ENCODE data around the gene FYTTD1.
"Not testable (repeated sequence)": the region's sequence is repeated elsewhere in the genome, so short reads cannot be mapped to it uniquely, and the experiment has no call there.

Gene FYTTD1

GRCh38 chr3:197749601-197750395 lies at the start of gene FYTTD1:
TSS of gene FYTTD1 (plus strand) at chr3:197749883. CDS start at chr3:197749972, 89 bp downstream.
- Mint-ChIP-seq H3K27ac (peak within 1 kb of the TSS; percentile 86), H3K36me3 (ENCODE audit: low read depth) (no peaks in the 10 kb centered on the region), H3K4me1 (ENCODE audit: low read depth) (peaks cover 53% of the 10 kb centered on the region), H3K9me3 (no peaks in the 10 kb centered on the region), H3K4me3 (peak within 1 kb of the TSS; percentile 89), H3K27me3 (no peaks in the 10 kb centered on the region)

DNA sequence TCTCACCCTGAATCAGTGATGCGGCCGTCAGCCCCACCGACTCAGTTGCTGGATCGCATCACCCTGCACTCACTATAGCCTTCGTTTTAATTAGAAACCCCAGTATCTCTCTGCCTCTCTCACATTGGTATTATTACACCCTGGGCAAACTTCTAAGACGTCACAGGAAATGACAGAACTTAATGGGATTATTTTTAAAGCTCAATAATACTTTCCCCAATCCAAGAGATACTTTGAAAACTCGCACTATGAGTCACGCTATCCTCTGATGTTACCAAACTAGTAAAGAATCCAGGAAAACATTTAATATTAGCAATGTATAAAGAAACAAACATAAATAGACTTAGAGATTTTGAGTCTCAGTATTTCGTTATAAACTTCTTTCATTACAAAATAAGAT lies 49.6 kb upstream of the FYTTD1 start:
- Mint-ChIP-seq H3K27me3 (no peaks in the 10 kb centered on the region), H3K4me3 (no peak overlapping the region), H3K36me3 (ENCODE audit: low read depth) (peaks cover 73% of the 10 kb centered on the region), H3K27ac (no peak overlapping the region), H3K4me1 (ENCODE audit: low read depth) (no peaks in the 10 kb centered on the region), H3K9me3 (no peaks in the 10 kb centered on the region)

GRCh38 chr3:197701841-197702240 lies 47.8 kb upstream of the FYTTD1 start:
- Mint-ChIP-seq H3K27ac (no peak overlapping the region), H3K27me3 (no peaks in the 10 kb centered on the region), H3K9me3 (no peaks in the 10 kb centered on the region), H3K4me3 (no peak overlapping the region), H3K4me1 (ENCODE audit: low read depth) (peaks cover 2% of the 10 kb centered on the region), H3K36me3 (ENCODE audit: low read depth) (peaks cover 61% of the 10 kb centered on the region)

DNA sequence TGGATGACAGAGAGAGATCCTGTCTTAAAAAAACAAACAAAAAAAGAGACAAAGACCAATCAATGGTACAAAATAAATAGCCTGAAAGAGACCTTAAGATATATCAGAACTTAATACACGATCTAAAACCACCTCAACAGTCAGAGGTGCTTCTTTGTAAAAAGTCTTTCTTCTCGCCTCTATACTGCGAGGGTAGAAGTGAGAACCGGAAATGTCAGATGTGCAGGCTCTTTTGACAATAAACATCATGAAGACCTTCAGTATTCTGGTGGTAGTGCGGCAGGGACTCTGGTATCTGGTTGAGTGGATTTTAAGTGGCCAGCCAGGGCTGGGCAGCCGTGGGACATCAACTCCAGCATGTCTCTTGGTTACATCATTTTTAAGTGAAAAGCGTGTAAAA lies 43.0 kb upstream of the FYTTD1 start:
- Mint-ChIP-seq H3K36me3 (ENCODE audit: low read depth) (peaks cover 25% of the 10 kb centered on the region), H3K4me3 (no peak overlapping the region), H3K27me3 (no peaks in the 10 kb centered on the region), H3K4me1 (ENCODE audit: low read depth) (peaks cover 14% of the 10 kb centered on the region), H3K9me3 (no peaks in the 10 kb centered on the region), H3K27ac (no peak overlapping the region)

GRCh38 chr3:197709135-197709534 lies 40.5 kb upstream of the FYTTD1 start:
- Mint-ChIP-seq H3K27ac (no peak overlapping the region), H3K9me3 (no peaks in the 10 kb centered on the region), H3K4me3 (no peak overlapping the region), H3K36me3 (ENCODE audit: low read depth) (peaks cover 17% of the 10 kb centered on the region), H3K4me1 (ENCODE audit: low read depth) (peaks cover 36% of the 10 kb centered on the region), H3K27me3 (no peaks in the 10 kb centered on the region)

DNA sequence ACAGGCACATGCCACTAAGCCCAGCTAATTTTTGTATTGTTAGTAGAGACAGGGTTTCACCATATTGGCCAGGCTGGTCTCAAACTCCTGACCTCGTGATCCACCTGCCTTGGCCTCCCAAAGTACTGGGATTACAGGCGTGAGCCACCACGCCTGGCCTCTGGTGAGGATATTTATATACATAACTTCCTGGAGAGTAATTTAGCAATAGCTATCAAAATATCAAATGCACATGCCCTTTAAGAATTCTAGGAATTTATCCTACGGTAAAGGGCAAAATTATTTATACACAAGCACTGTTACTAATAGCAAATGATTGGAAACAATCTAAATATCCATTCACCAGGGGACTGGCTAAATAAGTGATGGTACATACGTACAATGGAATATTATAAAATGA lies 38.7 kb upstream of the FYTTD1 start:
- H3K27me3 Mint-ChIP-seq, H3K4me3 Mint-ChIP-seq, H3K9me3 Mint-ChIP-seq: not testable (repeated sequence)
- Mint-ChIP-seq H3K27ac (peak overlapping the region; percentile 49), H3K4me1 (ENCODE audit: low read depth) (peaks cover 45% of the 10 kb centered on the region), H3K36me3 (ENCODE audit: low read depth) (peaks cover 19% of the 10 kb centered on the region)

DNA sequence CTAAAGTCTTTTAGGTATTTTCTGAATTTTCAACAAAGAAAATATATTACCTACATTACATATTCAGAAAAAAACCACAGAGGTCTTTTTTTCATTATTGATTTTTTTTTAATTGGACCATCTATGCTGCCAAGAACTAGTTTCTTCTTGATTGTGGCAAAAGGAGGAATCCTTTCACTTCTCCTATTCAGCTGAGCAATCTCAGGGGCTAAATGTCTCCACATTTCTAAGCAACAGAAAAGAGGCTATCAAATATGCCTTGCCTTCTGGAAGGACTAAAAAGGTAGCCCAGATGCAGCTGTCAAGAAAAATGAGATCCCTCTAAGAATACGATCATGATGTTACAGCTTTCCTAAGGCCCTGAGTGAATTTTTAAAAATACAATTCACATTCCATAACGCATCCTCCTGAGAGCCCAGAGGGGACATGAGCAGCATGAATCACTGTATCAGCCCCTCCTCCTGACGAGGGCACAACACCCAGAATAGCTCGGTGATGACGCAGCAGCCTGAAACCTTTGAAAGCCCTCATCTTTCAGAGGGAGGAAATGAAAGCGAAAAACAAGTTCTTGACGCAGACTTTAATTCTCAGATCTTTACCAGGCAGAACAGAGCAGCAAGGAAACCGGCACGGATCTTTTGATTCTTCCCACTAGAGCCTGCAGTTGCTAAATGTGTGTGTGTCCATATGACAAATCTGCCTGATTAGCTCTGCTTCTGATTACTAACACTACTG lies 37.5 kb upstream of the FYTTD1 start:
- Mint-ChIP-seq H3K36me3 (ENCODE audit: low read depth) (peaks cover 31% of the 10 kb centered on the region), H3K4me1 (ENCODE audit: low read depth) (peaks cover 42% of the 10 kb centered on the region), H3K9me3 (no peaks in the 10 kb centered on the region), H3K27me3 (no peaks in the 10 kb centered on the region), H3K27ac (peak overlapping the region; percentile 93), H3K4me3 (peak overlapping the region; percentile 78)

- Mint-ChIP-seq H3K36me3 (ENCODE audit: low read depth) (peaks cover 44% of the 10 kb centered on the region), H3K4me1 (ENCODE audit: low read depth) (peaks cover 42% of the 10 kb centered on the region), H3K4me3 (peak overlapping the region; percentile 78), H3K27ac (peak overlapping the region; percentile 93), H3K9me3 (no peaks in the 10 kb centered on the region), H3K27me3 (no peaks in the 10 kb centered on the region)
Observed at GRCh38 chr3:197713477-197713822, 36.2 kb upstream of the FYTTD1 start.

- Mint-ChIP-seq H3K9me3 (no peaks in the 10 kb centered on the region), H3K4me1 (ENCODE audit: low read depth) (peaks cover 42% of the 10 kb centered on the region), H3K27me3 (no peaks in the 10 kb centered on the region), H3K36me3 (ENCODE audit: low read depth) (peaks cover 48% of the 10 kb centered on the region), H3K27ac (peak overlapping the region; percentile 68), H3K4me3 (no peak overlapping the region)
Observed at GRCh38 chr3:197714251-197714650, 35.4 kb upstream of the FYTTD1 start.

GRCh38 chr3:197718891-197719290 lies 30.8 kb upstream of the FYTTD1 start:
- Mint-ChIP-seq H3K4me1 (ENCODE audit: low read depth) (peaks cover 11% of the 10 kb centered on the region), H3K27ac (no peak overlapping the region), H3K9me3 (peaks cover 10% of the 10 kb centered on the region), H3K36me3 (ENCODE audit: low read depth) (peaks cover 68% of the 10 kb centered on the region), H3K27me3 (no peaks in the 10 kb centered on the region), H3K4me3 (no peak overlapping the region)

GRCh38 chr3:197720694-197721093 lies 29.0 kb upstream of the FYTTD1 start:
- H3K27me3 Mint-ChIP-seq, result no peaks in the 10 kb centered on the region
- peaks cover 8% of the 10 kb centered on the region for H3K4me1 Mint-ChIP-seq (ENCODE audit: low read depth)
- H3K36me3 Mint-ChIP-seq (ENCODE audit: low read depth), result peaks cover 57% of the 10 kb centered on the region
- no peak overlapping the region for H3K27ac Mint-ChIP-seq
- peaks cover 10% of the 10 kb centered on the region for H3K9me3 Mint-ChIP-seq
- H3K4me3 Mint-ChIP-seq, result no peak overlapping the region

DNA sequence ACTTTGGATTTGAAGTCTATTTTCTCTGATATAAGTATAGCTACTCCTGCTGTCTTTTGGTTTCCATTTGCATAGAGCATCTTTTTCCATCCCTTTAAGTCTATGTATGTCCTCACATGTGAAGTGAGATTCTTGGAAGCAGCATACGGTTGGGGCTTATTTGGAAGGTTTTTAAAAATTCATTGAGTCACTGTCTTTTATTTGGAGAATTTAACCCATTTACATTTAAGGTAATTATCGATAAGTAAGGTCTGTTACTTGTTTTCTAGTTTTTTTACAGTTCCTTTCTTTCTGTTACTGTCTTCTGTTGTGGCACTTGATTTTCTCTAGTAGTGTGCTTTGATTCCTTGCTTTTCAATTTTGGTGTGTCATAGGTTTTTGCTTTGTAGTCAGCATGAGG lies 26.9 kb upstream of the FYTTD1 start:
- Mint-ChIP-seq H3K27ac (no peak overlapping the region), H3K36me3 (ENCODE audit: low read depth) (peaks cover 42% of the 10 kb centered on the region), H3K4me3 (no peak overlapping the region), H3K27me3 (no peaks in the 10 kb centered on the region), H3K4me1 (ENCODE audit: low read depth) (peaks cover 11% of the 10 kb centered on the region), H3K9me3 (peaks cover 10% of the 10 kb centered on the region)

DNA sequence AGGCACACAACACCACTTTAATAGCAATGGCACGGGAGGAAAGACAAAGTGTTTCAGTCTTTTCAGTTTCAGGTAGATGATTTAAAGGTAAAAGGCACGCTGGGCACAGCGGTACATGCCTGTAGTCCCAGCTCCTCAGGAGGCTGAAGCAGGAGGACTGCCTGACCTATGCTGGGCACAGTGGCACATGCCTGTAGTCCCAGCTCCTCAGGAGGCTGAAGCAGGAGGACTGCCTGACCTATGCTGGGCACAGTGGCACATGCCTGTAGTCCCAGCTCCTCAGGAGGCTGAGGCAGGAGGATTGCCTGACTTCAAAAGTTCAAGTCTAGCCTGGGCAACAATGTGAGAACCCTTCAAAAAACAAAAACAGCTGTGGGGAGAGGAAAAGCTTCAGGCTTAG lies 21.8 kb upstream of the FYTTD1 start:
- Mint-ChIP-seq H3K36me3 (ENCODE audit: low read depth) (peaks cover 21% of the 10 kb centered on the region), H3K4me1 (ENCODE audit: low read depth) (peaks cover 37% of the 10 kb centered on the region)
- not testable (repeated sequence) for H3K4me3 Mint-ChIP-seq, H3K27me3 Mint-ChIP-seq, H3K27ac Mint-ChIP-seq, H3K9me3 Mint-ChIP-seq

DNA sequence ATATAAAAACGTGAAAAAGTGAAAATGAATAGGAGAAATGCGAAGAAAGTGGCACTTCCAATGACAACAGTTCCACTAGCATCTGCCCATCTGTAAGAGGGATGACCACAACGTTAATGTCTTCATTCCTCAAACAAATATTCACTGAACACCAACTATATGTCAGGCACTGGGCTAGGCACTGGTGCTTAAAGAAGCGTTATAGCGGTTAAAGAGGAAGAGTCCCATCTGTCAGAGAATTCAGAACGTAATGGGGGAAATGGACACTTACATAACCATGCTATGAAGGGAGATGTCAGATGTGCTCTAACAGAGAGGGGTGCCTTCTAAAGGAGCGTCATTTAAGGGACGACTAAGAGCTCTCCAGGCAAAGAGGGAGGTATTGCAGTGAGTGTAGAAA lies 21.2 kb upstream of the FYTTD1 start:
- no peaks in the 10 kb centered on the region for H3K27me3 Mint-ChIP-seq
- H3K36me3 Mint-ChIP-seq (ENCODE audit: low read depth), result peaks cover 19% of the 10 kb centered on the region
- H3K4me1 Mint-ChIP-seq (ENCODE audit: low read depth), result peaks cover 38% of the 10 kb centered on the region
- H3K9me3 Mint-ChIP-seq, result no peaks in the 10 kb centered on the region
- no peak overlapping the region for H3K4me3 Mint-ChIP-seq
- H3K27ac Mint-ChIP-seq, result peak overlapping the region; percentile 46

DNA sequence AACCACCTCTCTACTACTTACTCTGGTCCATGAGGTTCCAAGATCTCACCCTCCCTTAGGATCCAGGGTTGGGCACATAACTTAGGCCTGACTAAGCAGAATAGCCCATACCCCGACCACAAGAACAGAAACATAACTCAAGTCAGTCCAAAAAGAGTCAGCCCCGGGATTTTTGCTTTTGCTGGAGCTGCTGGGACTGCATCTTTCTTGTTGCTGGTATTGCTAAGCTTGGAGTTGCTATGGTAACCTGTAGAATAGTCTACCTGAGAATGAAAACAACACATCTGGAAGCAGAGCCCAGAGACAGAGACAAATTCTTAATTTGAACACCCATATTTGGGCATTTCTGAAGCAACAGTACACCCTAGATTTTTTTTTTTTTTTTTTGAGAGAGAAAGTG lies 19.5 kb upstream of the FYTTD1 start:
- H3K36me3 Mint-ChIP-seq (ENCODE audit: low read depth), result peaks cover 28% of the 10 kb centered on the region
- H3K27ac Mint-ChIP-seq, result no peak overlapping the region
- no peaks in the 10 kb centered on the region for H3K27me3 Mint-ChIP-seq
- no peak overlapping the region for H3K4me3 Mint-ChIP-seq
- H3K9me3 Mint-ChIP-seq, result no peaks in the 10 kb centered on the region
- peaks cover 46% of the 10 kb centered on the region for H3K4me1 Mint-ChIP-seq (ENCODE audit: low read depth)
